Activated T-cell treated with anti-CD3 and anti-CD28 coated beads for 4 hours (primary cell): ENCODE results near the gene AXIN2.
"Not testable (repeated sequence)": the region's sequence is repeated elsewhere in the genome, so short reads cannot be mapped to it uniquely, and the experiment has no call there.

Experiments used
- DNase-seq: peaks from one replicate; pipeline ENCODE4 v3.0.0-alpha.2; 2020

AXIN2 gene

GRCh38 chr17:65535777-65536572 lies 25.5 kb downstream of the AXIN2 start:
- no peak for DNase-seq

GRCh38 chr17:65533852-65534457 lies 27.5 kb downstream of the AXIN2 start:
- DNase-seq: no peak

GRCh38 chr17:65533056-65533745 lies 28.2 kb downstream of the AXIN2 start:
- DNase-seq: no peak

GRCh38 chr17:65532101-65532890 lies 29.2 kb downstream of the AXIN2 start:
- no peak for DNase-seq

- no peak for DNase-seq
Measured at GRCh38 chr17:65531256-65532100, 30.0 kb downstream of the AXIN2 start.

- DNase-seq: no peak
Measured at GRCh38 chr17:65530523-65531255, 30.8 kb downstream of the AXIN2 start.

- no peak for DNase-seq
Measured at GRCh38 chr17:65529761-65530522, 31.5 kb downstream of the AXIN2 start.

GRCh38 chr17:65529040-65529633 lies 32.3 kb downstream of the AXIN2 start:
- DNase-seq: no peak

GRCh38 chr17:65527857-65528591 lies 33.4 kb downstream of the AXIN2 start:
- no peak for DNase-seq

GRCh38 chr17:65527381-65527780 lies 34.1 kb downstream of the AXIN2 start:
- DNase-seq: no peak

GRCh38 chr17:65526854-65527253 lies 34.6 kb downstream of the AXIN2 start:
- not testable (repeated sequence) for DNase-seq

GRCh38 chr17:65523853-65524664 lies 37.4 kb downstream of the AXIN2 start:
- DNase-seq: no peak

- no peak for DNase-seq
Measured at GRCh38 chr17:65523411-65523810, 38.0 kb downstream of the AXIN2 start.

GRCh38 chr17:65522751-65523404 lies 38.6 kb downstream of the AXIN2 start:
- no peak for DNase-seq

GRCh38 chr17:65519462-65519861 lies 42.0 kb downstream of the AXIN2 start:
- DNase-seq: no peak

- no peak for DNase-seq
Measured at GRCh38 chr17:65518256-65518655, 43.2 kb downstream of the AXIN2 start.

GRCh38 chr17:65515959-65516948 lies 45.2 kb downstream of the AXIN2 start:
- DNase-seq: no peak
